Pancreas (tissue), 10 donors: Measurements from ENCODE around the gene ACVR1B. TPM values are rescaled to one million over a fixed set of nuclear protein-coding genes. Genes with fewer than 3 reads are reported as not detected.

Source experiments
- ATAC-seq, 4 donors: fragments of 200-7000 bp; cut with Tn5 transposase; one replicate each; pipeline versions ENCODE4 v1.8.0 to v1.9.1; 2020; ENCODE audit warnings: mild to moderate bottlenecking in 4 of 4, moderate library complexity in 4 of 4
- DNase-seq, 6 donors: peaks; one replicate each; pipeline ENCODE4 v3.0.0-alpha.2; 2020
- FAIRE-seq: peaks from 2 replicates; lab custom pipeline; 2012; peaks lifted over from hg19 to GRCh38; lab: Jason Lieb, UNC
- H3K27ac ChIP-seq, 4 donors: fragments of 200-600 bp; sonication (generic); 1 replicate in 3 of 4; 2 replicates in 1 of 4; pipeline versions ENCODE4 v1.5.0 to v1.8.0; 2020
- H3K27me3 ChIP-seq, 4 donors: fragments of 200-600 bp; one replicate each; pipeline ENCODE4 v1.8.0; 2021
- H3K36me3 ChIP-seq, 3 donors: fragments of 200-600 bp; sonication (generic) in 1 of 3; one replicate each; pipeline versions ENCODE4 v1.5.0 to v1.8.0; 2020 to 2021
- H3K4me1 ChIP-seq, 3 donors: fragments of 200-600 bp; one replicate each; pipeline ENCODE4 v1.8.0; 2021
- H3K4me3 ChIP-seq, 4 donors: fragments of 200-600 bp; sonication (generic) in 2 of 4; one replicate each; pipeline versions ENCODE4 v1.5.0 to v1.8.0; 2020 to 2021
- H3K9me3 ChIP-seq, 4 donors: fragments of 200-600 bp; one replicate each; pipeline ENCODE4 v1.8.0; 2021
- CTCF ChIP-seq, 4 donors: fragments of 200-600 bp; sonication (generic) in 3 of 4; IDR thresholded peaks; one replicate each; pipeline versions ENCODE4 v1.5.0 to v1.8.0; 2021; ENCODE audit warnings: antibody characterized with exemption in 4 of 4
- WGBS, 2 donors: extraction: QIAGEN DNeasy Blood & Tissue Kit; methylation state at CpG; one replicate each; pipeline ENCODE4 v1.1.7; 2013; 5-methylcytosine and 5-hydroxymethylcytosine counted together
- intact Hi-C, 3 donors: fragments of 100-400 bp; cut with DNase I; formaldehyde crosslinking; loops; one replicate each; pipeline versions ENCODE4 v1.11.1 to v1.14.2; 2022
- polyA plus RNA-seq, 2 donors: library from polyadenylated mRNA; stranded (reverse); fragments of 200-250 nt; gene quantifications; one replicate each; pipeline ENCODE4 v1.2.3, GENCODE V29; 2013
- total RNA-seq, 6 donors: library from RNA; stranded (reverse); fragmentation: NEBNext Ultra II Directional in 4 of 6; extraction: Animal tissue kit (Norgen Biotek cat#: 25700) in 4 of 6; gene quantifications; one replicate each; pipeline versions ENCODE4 v1.2.1 to v1.2.4, GENCODE V29; 2021 to 2023
- donor health status: healthy with polysubstance abuse.
- donor health status: DM: no; HTN: no; CAD: no; lungs with moderate emphysema.
- donor health status: DM: no; HTN: no; CAD: no.
- donor health status: control.
- donor health status: control.
- donor health status: Bipolar disorder and iron deficiency.
- donor health status: DM: yes; HTN: yes; CAD: no.
- donor health status: DM: no; HTN: no; CAD: no.
- donor health status: DM: no; HTN: no; CAD: no.
- donor health status: DM: yes; HTN: yes; CAD: no.

Gene ACVR1B
- total RNA-seq (10 to 100 TPM; 24.2 to 31.4 (median 27.8) TPM), polyA plus RNA-seq (10 to 100 TPM; 16.0 to 22.4 TPM)

- no peaks in the 10 kb centered on the region for H3K27me3 ChIP-seq
- ATAC-seq: peak; percentile 80 to 89 (median 84)
- WGBS, 2 donors: 0 to 2% methylated on average over 32 to 86 of the region's 86 CpGs
- no peaks in the 10 kb centered on the region for H3K36me3 ChIP-seq
- no peak for FAIRE-seq
- TF ChIP-seq CTCF (IDR thresholded peaks at IDR 0.05): no peak
- peak; percentile 89 to 96 (median 92) for DNase-seq
- no peaks in the 10 kb centered on the region for H3K9me3 ChIP-seq
- peaks cover 18 to 31% (median 29%) of the 10 kb centered on the region in 3 donors for H3K4me1 ChIP-seq
- intact Hi-C loops: no loop called here
- peak within 1 kb of the TSS; percentile 87 to 98 (median 96) for H3K27ac ChIP-seq
- H3K4me3 ChIP-seq: peak within 1 kb of the TSS; percentile 86 to 100 (median 94)
Observed at GRCh38 chr12:51951199-51951842, at the start of gene ACVR1B. Gene ACVR1B, plus strand, starts transcription at chr12:51951699. Its CDS starts 45 bp downstream, at chr12:51951744.

GRCh38 chr12:51901881-51902280 lies 49.6 kb upstream of the ACVR1B start:
- intact Hi-C loops: no loop called here
- DNase-seq: peak in 1 of 6 donors; percentile 2
- ATAC-seq: no peak
- no peak for FAIRE-seq
- H3K27me3 ChIP-seq: no peaks in the 10 kb centered on the region
- no peaks in the 10 kb centered on the region for H3K9me3 ChIP-seq
- H3K4me1 ChIP-seq: no peaks in the 10 kb centered on the region
- H3K36me3 ChIP-seq: no peaks in the 10 kb centered on the region
- WGBS, 2 donors: 91 to 95% methylated on average over 11 of the region's 11 CpGs
- no peak for TF ChIP-seq CTCF (IDR thresholded peaks at IDR 0.05)
- no peak overlapping the region for H3K27ac ChIP-seq
- no peak overlapping the region for H3K4me3 ChIP-seq

GRCh38 chr12:51904951-51905470 lies 46.5 kb upstream of the ACVR1B start:
- no peaks in the 10 kb centered on the region for H3K9me3 ChIP-seq
- FAIRE-seq (no peak), ATAC-seq (peak in 3 of 4 donors; percentile 45 to 47 (median 46)), DNase-seq (no peak)
- no peak for TF ChIP-seq CTCF (IDR thresholded peaks at IDR 0.05)
- H3K4me1 ChIP-seq: no peaks in the 10 kb centered on the region
- H3K27ac ChIP-seq: peak overlapping the region in 2 of 4 donors; percentile 48 to 60
- H3K27me3 ChIP-seq: no peaks in the 10 kb centered on the region
- H3K36me3 ChIP-seq: no peaks in the 10 kb centered on the region
- intact Hi-C loops: no loop called here
- no peak overlapping the region for H3K4me3 ChIP-seq

- H3K4me3 ChIP-seq: no peak overlapping the region
- H3K27me3 ChIP-seq: no peaks in the 10 kb centered on the region
- no peaks in the 10 kb centered on the region for H3K4me1 ChIP-seq
- FAIRE-seq: no peak
- 65 to 73% methylated on average over 18 of the region's 18 CpGs for whole genome bisulfite sequencing, 2 donors
- peak in 1 of 6 donors; percentile 38 for DNase-seq
- peak in 3 of 4 donors; percentile 42 to 63 (median 59) for ATAC-seq
- peak overlapping the region in 2 of 4 donors; percentile 48 to 60 for H3K27ac ChIP-seq
- no peaks in the 10 kb centered on the region for H3K36me3 ChIP-seq
- intact Hi-C loops: no loop called here
- no peak for TF ChIP-seq CTCF (IDR thresholded peaks at IDR 0.05)
- H3K9me3 ChIP-seq: no peaks in the 10 kb centered on the region
Observed at GRCh38 chr12:51905471-51906429, 45.7 kb upstream of the ACVR1B start.
